CD4-positive, alpha-beta T cell (primary cell): ENCODE measurements around the gene DENND1A. TPM values are rescaled to one million over a fixed set of nuclear protein-coding genes. Genes with fewer than 3 reads are reported as not detected.

Experiments
- ATAC-seq: fragments of 200-7000 bp; cut with Tn5 transposase; one replicate; pipeline ENCODE4 v1.10.0; 2022; ENCODE audit warnings: mild to moderate bottlenecking; ENCODE audit not compliant: poor library complexity
- CTCF ChIA-PET: fragments of 350-600 bp; sonication (Branson Sonifier 250); formaldehyde crosslinking; loops from one replicate; lab custom pipeline; 2021; ENCODE audit warnings: antibody characterized with exemption, inconsistent platforms; lab: Charles Lee
- POLR2A ChIA-PET: fragments of 350-600 bp; sonication (Branson Sonifier 250); formaldehyde crosslinking; loops from one replicate; lab custom pipeline; 2021; ENCODE audit warnings: antibody characterized with exemption, inconsistent platforms; lab: Charles Lee
- DNase-seq, 14 experiments: peaks; one replicate each; pipeline ENCODE4 v3.0.0-alpha.2; 2013 to 2020; ENCODE audit warnings: mixed read lengths in 2 of 14
- H3K27ac ChIP-seq, 2 donors: one replicate each; pipeline versions ENCODE4 v1.5.1 to v1.7.0; 2013; ENCODE audit warnings: low read length in 2 of 2, low read depth in 1 of 2, mild to moderate bottlenecking in 1 of 2
- H3K27me3 ChIP-seq, 2 experiments: 1 replicate in 1 of 2; 2 replicates in 1 of 2; pipeline versions ENCODE4 v1.6.1 to v1.7.0; 2013; ENCODE audit warnings: low read length in 2 of 2, control low read depth in 1 of 2, mild to moderate bottlenecking in 1 of 2, moderate library complexity in 1 of 2; ENCODE audit not compliant: insufficient read depth in 2 of 2, control insufficient read depth in 1 of 2
- H3K36me3 ChIP-seq: one replicate; pipeline ENCODE4 v1.6.1; 2013; ENCODE audit warnings: low read length, control low read depth; ENCODE audit not compliant: insufficient read depth
- H3K4me1 ChIP-seq: one replicate; pipeline ENCODE4 v1.6.1; 2013; ENCODE audit warnings: low read length, control low read depth; ENCODE audit not compliant: insufficient read depth
- H3K4me3 ChIP-seq: one replicate; pipeline ENCODE4 v1.5.1; 2013; ENCODE audit warnings: mild to moderate bottlenecking, low read length, moderate library complexity
- H3K9me3 ChIP-seq, 2 experiments: 1 replicate in 1 of 2; 2 replicates in 1 of 2; pipeline versions ENCODE4 v1.6.1 to v1.7.0; 2013; ENCODE audit warnings: low read length in 2 of 2, mild to moderate bottlenecking in 2 of 2, control low read depth in 1 of 2, moderate library complexity in 1 of 2; ENCODE audit not compliant: control insufficient read depth in 1 of 2, insufficient read depth in 1 of 2
- H3K27ac Mint-ChIP-seq: one replicate; pipeline ENCODE4 v1.8.0; 2020; ENCODE audit warnings: mixed read lengths
- H3K27me3 Mint-ChIP-seq: one replicate; pipeline ENCODE4 v1.8.0; 2021; ENCODE audit warnings: mixed read lengths
- H3K36me3 Mint-ChIP-seq: one replicate; pipeline ENCODE4 v1.8.0; 2021; ENCODE audit warnings: low read depth, mixed read lengths
- H3K4me1 Mint-ChIP-seq: one replicate; pipeline ENCODE4 v1.8.0; 2021; ENCODE audit warnings: low read depth, mixed read lengths
- H3K4me3 Mint-ChIP-seq: one replicate; pipeline ENCODE4 v1.8.0; 2020; ENCODE audit warnings: mild to moderate bottlenecking, mixed read lengths
- H3K9me3 Mint-ChIP-seq: one replicate; pipeline ENCODE4 v1.8.0; 2020; ENCODE audit warnings: mixed read lengths
- intact Hi-C, 2 experiments: fragments of 100-400 bp; cut with DNase I in 1 of 2; cut with micrococcal nuclease in 1 of 2; formaldehyde crosslinking; loops; one replicate each; pipeline versions ENCODE4 v1.15.1 to v1.9.0; 2023 to 2025; cut with DNase I, micrococcal nuclease
- total RNA-seq, 174 experiments: library from RNA in 2 of 174; stranded (reverse) in 2 of 174; gene quantifications; one replicate each; pipeline ENCODE4 v1.2.3 and lab custom pipeline; 2021 to 2026
- TF ChIP-seq, protein P1 (sequence below): fragments of 200-600 bp; IDR thresholded peaks from one replicate; pipeline ENCODE4 v1.8.0; 2022; ENCODE audit warnings: antibody characterized with exemption, mild to moderate bottlenecking

DENND1A gene
- total RNA-seq, 2 experiments from 2014 or later = 20.0 to 20.6 TPM

DNA sequence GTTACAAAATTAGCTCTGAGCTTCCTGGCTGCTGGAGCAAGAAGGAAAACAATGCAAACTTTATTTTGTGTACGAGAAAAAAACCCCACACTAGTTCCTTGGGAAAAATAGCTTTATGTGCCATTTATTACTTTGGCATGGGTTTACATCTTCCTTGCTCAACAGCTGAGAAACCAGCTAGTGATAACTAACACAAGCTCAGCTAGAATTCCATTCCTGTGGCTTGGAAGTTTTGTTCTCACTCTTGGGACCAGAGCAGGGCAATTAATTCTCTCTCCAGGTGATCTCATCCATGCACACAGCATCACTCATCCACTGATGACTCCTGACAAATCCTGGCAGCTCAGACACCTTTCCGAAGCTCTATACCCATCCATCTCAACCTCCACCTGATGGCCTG lies 469.8 kb downstream of the DENND1A start:
- H3K9me3 Mint-ChIP-seq = no peaks in the 10 kb centered on the region
- Histone ChIP-seq H3K4me1 (no peaks in the 10 kb centered on the region), H3K36me3 (no peaks in the 10 kb centered on the region), H3K4me3 (no peak overlapping the region), H3K27me3 (no peaks in the 10 kb centered on the region), H3K9me3 (peaks cover 0 to 3% of the 10 kb centered on the region in 2 experiments), H3K27ac (no peak overlapping the region)
- intact Hi-C loops = no loop called here
- ATAC-seq (no peak), DNase-seq (no peak)
- H3K27ac Mint-ChIP-seq = no peak overlapping the region
- ChIA-PET POLR2A (no interaction called here), CTCF (no interaction called here)
- peaks cover 20% of the 10 kb centered on the region for H3K36me3 Mint-ChIP-seq
- TF ChIP-seq, protein P1, sequence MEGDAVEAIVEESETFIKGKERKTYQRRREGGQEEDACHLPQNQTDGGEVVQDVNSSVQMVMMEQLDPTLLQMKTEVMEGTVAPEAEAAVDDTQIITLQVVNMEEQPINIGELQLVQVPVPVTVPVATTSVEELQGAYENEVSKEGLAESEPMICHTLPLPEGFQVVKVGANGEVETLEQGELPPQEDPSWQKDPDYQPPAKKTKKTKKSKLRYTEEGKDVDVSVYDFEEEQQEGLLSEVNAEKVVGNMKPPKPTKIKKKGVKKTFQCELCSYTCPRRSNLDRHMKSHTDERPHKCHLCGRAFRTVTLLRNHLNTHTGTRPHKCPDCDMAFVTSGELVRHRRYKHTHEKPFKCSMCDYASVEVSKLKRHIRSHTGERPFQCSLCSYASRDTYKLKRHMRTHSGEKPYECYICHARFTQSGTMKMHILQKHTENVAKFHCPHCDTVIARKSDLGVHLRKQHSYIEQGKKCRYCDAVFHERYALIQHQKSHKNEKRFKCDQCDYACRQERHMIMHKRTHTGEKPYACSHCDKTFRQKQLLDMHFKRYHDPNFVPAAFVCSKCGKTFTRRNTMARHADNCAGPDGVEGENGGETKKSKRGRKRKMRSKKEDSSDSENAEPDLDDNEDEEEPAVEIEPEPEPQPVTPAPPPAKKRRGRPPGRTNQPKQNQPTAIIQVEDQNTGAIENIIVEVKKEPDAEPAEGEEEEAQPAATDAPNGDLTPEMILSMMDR = no peak
- H3K4me1 Mint-ChIP-seq = no peaks in the 10 kb centered on the region
- no peak overlapping the region for H3K4me3 Mint-ChIP-seq
- H3K27me3 Mint-ChIP-seq = no peaks in the 10 kb centered on the region

DNA sequence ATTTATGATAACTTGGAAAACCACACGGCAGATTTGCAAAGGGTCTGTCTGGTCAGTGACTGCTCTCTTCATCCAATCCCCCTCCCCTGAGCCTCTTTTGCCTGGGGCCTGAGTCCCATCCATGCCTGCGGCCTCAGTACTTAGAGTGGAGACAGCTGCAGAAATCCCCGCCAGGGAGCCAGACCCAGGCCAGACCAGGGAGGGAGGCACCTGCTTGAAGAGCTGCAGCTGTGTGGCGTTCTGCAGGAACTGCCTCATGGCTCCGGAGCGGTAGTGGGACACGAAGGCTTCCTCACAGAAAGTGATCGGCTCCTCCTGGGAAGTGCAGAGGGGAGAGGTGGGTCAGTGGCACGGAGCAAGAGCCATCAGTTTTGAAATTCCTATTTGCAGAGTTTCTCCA lies 472.3 kb downstream of the DENND1A start:
- Mint-ChIP-seq H3K9me3 (no peaks in the 10 kb centered on the region), H3K27ac (no peak overlapping the region), H3K27me3 (no peaks in the 10 kb centered on the region), H3K4me1 (no peaks in the 10 kb centered on the region), H3K4me3 (no peak overlapping the region), H3K36me3 (peaks cover 39% of the 10 kb centered on the region)
- ChIA-PET POLR2A (no interaction called here), CTCF (no interaction called here)
- TF ChIP-seq, protein P1 = no peak
- Histone ChIP-seq H3K36me3 (no peaks in the 10 kb centered on the region), H3K4me3 (no peak overlapping the region), H3K27ac (no peak overlapping the region), H3K27me3 (no peaks in the 10 kb centered on the region), H3K4me1 (no peaks in the 10 kb centered on the region), H3K9me3 (peaks cover 0 to 4% of the 10 kb centered on the region in 2 experiments)
- DNase-seq (no peak), ATAC-seq (no peak)
- intact Hi-C loops = no loop called here

DNA sequence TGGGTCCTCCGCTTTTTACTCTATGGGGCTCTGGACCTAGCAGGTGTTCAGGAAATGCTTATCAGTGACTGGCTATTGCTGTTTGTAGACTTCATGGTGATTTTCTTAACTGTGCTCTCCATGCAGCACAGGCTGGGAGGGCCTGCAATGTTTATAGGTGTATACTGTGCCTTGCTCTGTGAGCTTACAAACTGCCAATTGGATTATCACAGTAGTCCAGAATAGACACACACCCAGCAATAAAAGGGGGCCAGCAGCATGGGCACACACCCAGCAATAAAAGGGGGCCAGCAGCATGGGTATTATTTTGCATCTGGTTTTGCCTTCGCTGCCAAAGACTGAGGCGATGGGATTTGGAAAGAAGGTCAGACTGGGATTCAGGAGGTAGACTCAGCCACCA lies 473.9 kb downstream of the DENND1A start:
- no peak overlapping the region for H3K4me3 ChIP-seq
- no peak for DNase-seq
- POLR2A ChIA-PET = no interaction called here
- H3K27me3 Mint-ChIP-seq = no peaks in the 10 kb centered on the region
- no peak overlapping the region for H3K27ac Mint-ChIP-seq
- H3K27ac ChIP-seq = no peak overlapping the region
- H3K4me3 Mint-ChIP-seq = no peak overlapping the region
- H3K27me3 ChIP-seq = no peaks in the 10 kb centered on the region
- no peak for ATAC-seq
- no peaks in the 10 kb centered on the region for H3K36me3 ChIP-seq
- intact Hi-C loops = no loop called here
- TF ChIP-seq, protein P1 = no peak
- H3K9me3 ChIP-seq = peaks cover 0 to 4% of the 10 kb centered on the region in 2 experiments
- CTCF ChIA-PET = no interaction called here
- no peaks in the 10 kb centered on the region for H3K9me3 Mint-ChIP-seq
- peaks cover 55% of the 10 kb centered on the region for H3K36me3 Mint-ChIP-seq
- no peaks in the 10 kb centered on the region for H3K4me1 ChIP-seq
- no peaks in the 10 kb centered on the region for H3K4me1 Mint-ChIP-seq
